Choroid plexus epithelial cell (primary cell): ENCODE measurements around the gene TRAPPC5.

Source experiments
- DNase-seq: peaks from one replicate; pipeline ENCODE4 v3.0.0-alpha.2; 2010; ENCODE audit warnings: low read depth
- H3K4me3 ChIP-seq: 2 replicates; pipeline ENCODE4 v1.5.1; 2011; ENCODE audit warnings: low read depth, mild to moderate bottlenecking, control low read depth, low read length, moderate library complexity
- TF ChIP-seq, protein P1 (sequence below): conservative IDR thresholded peaks from 2 replicates; pipeline ENCODE4 v1.5.1; 2011; ENCODE audit warnings: low read depth, mild to moderate bottlenecking, control low read depth, inconsistent platforms, low read length, moderate library complexity

The TRAPPC5 gene

GRCh38 chr19:7701049-7701653 is 20.5 kb downstream of the TRAPPC5 start:
- no peak overlapping the region for H3K4me3 ChIP-seq
- TF ChIP-seq, protein P1, sequence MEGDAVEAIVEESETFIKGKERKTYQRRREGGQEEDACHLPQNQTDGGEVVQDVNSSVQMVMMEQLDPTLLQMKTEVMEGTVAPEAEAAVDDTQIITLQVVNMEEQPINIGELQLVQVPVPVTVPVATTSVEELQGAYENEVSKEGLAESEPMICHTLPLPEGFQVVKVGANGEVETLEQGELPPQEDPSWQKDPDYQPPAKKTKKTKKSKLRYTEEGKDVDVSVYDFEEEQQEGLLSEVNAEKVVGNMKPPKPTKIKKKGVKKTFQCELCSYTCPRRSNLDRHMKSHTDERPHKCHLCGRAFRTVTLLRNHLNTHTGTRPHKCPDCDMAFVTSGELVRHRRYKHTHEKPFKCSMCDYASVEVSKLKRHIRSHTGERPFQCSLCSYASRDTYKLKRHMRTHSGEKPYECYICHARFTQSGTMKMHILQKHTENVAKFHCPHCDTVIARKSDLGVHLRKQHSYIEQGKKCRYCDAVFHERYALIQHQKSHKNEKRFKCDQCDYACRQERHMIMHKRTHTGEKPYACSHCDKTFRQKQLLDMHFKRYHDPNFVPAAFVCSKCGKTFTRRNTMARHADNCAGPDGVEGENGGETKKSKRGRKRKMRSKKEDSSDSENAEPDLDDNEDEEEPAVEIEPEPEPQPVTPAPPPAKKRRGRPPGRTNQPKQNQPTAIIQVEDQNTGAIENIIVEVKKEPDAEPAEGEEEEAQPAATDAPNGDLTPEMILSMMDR, result no peak
- no peak for DNase-seq

DNA sequence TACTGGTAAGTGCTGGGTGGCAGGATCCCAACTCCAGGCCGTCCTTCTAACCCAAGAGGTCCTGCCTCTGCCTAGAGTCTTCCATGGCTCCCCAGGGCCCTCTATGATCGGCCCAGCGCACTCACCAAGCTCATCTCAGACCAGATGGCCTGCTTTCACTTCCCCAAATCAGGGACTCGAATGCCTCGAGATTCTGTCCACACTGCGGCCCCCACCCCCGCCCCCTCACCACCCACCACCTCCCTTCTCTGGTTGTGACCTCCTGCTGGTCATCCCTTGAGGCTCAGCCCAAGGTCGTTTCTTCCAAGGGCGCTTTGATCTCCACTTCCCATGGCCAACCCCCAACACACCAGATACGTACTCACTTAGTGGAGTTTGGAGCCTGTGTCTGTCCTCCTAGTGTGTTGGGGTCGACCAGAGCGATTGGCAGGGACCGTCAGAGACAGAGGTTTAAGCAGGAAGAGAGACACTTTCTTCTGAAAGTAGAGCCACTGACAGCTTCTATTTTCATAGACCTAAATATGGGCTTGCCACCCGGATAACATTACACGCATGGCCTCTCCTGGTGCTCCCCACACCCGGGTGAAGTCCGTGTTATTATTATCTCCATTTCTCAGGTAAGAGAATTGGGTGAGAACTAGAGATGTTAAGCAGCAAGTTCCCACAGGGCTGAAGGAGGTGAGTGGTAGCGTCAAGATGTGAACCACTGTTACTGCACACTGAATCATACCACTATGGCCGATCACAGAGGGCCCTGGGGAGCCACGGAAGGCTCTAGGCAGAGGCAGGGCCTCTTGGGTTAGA is 21.2 kb downstream of the TRAPPC5 start, which contains the start of gene FCER2:
FCER2 (minus strand) TSS at position 478 of the 804 bp plus-strand sequence. CDS start 2,371 bp downstream, outside the sequence.
- DNase-seq, result no peak
- H3K4me3 ChIP-seq, result no peak within 1 kb of the TSS
- TF ChIP-seq, protein P1, result no peak

- TF ChIP-seq, protein P1, result no peak
- DNase-seq, result no peak
- H3K4me3 ChIP-seq, result no peak overlapping the region
Observed at GRCh38 chr19:7703332-7703731, 22.7 kb downstream of the TRAPPC5 start.

DNA sequence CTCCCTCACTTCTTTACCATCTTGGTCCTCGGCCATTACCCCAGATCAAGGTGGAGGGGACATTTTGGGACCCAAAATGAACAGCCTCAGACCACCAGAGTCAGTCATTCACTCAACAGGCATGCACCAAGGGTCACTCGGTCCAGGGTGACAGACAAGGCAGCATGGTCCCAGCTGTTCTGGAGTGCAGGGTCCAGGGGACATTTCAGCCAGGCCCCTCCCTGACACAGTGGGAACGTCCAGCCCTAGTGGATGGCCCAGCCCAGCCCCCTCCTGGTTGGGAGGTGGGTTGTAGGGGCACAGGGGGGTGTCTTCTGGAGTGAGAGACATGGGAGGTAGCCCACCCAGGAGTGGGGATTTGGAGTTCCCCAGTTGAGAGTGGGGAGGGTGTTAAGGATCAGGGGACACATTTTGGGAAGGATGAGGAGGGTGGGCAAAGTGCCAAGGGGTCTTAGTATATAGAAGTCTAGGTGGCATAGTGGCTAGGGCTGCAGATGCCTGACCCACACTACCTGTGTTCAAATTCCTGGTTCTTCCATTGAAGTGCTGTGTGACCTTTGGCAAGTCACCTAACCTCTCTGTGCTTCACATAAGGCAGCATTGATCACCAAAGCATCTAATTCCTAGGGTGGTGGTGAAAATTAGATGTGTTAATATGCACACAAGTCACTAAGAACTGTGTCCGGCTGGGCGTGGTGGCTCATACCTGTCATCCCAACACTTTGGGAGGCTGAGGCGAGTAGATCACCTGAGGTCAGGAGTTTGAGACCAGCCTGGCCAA is 23.8 kb downstream of the TRAPPC5 start:
- DNase-seq, result no peak
- TF ChIP-seq, protein P1, result no peak
- H3K4me3 ChIP-seq, result no peak overlapping the region

DNA sequence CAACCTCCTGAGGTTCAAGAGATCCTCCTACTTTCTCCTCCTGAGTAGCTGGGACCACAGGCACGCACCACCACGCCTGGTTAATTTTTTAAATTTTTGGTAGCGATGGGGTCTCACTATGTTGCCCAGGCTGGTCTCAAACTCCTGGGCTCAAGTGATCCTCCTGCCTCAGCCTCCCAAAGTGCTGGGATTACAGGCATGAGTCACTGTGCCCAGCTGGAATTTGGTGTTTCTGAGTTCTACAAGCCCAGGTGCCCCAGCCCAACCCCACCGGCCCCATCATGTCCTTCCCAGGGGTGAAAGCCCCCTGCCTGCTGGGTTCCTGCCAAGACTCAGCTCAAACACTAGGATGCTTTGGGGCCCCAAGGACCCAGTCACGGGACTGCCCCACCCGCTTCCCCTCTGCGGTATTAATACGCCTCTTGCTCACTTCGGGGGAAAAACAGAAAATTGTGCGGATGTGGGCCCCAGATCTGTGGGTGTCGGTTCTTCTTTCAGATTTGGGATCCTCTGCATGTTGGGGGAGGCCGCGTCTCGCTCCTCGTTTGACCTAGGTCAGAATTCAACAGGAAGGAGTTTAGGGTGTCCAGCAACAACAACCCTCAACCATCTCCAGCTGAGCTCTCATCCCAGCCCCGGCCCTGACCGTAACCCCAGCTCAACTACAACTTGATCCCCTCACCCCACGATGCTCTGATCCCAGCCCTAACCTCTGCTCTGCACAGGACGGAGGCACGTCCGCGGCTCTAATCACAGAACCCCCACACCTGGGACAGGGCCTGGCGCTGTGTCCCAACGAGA is 25.0 kb downstream of the TRAPPC5 start:
- no peak for DNase-seq
- TF ChIP-seq, protein P1, result no peak
- H3K4me3 ChIP-seq, result no peak overlapping the region

DNA sequence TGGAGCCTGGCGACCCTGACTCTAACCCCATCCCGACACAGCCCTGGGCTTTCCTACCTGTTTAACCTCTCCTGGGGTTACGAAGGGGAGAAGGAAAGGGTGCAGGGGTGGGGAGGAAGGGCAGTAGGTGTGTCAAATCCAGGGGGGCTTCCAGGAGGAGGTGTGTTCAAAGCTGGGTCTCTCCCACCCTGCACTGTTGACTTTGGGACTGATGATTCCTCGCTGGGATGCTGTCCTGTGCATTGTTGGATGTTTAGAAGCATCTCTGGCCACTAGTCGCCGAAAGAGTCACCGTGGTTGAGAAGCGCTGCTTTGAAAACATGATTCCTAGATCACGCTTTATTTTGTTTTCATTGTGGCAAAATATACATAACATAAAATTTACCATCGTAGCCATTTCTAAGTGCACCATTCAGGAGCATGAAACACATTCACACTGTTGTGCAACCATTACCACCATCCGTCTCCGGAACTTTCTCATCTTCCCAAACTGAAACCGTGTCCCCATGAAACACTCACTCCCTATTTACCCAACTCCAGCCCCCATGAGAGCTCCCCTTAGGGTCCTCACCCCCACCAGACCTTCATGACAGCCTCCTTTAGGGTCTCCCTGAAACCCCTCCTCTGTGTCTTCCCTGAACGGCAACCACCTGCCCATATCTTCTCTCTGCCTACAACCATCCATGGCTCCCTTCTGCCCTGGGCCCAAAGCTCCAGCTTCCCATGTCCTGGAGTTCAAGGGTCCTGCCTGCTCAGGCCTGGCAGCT is 25.7 kb downstream of the TRAPPC5 start:
- TF ChIP-seq, protein P1, result no peak
- H3K4me3 ChIP-seq, result no peak overlapping the region
- no peak for DNase-seq
